GM10248 (cell line): Measurements from ENCODE around the gene ADGRG2.

Experiments used
- CTCF ChIA-PET: fragments of 300-600 bp; sonication (Branson Sonifier 250); formaldehyde crosslinking; extraction: SDS; loops from one replicate; lab custom pipeline; 2021; ENCODE audit warnings: antibody characterized with exemption; lab: Yijun Ruan, JAX
- POLR2A ChIA-PET: fragments of 350-650 bp; sonication (Branson Sonifier 250); formaldehyde crosslinking; extraction: SDS; loops from one replicate; lab custom pipeline; 2020; ENCODE audit warnings: antibody characterized with exemption; lab: Yijun Ruan, JAX
- DNase-seq: peaks from one replicate; pipeline ENCODE4 v3.0.0; 2012; ENCODE audit errors: extremely low spot score
- TF ChIP-seq, protein P1 (sequence below): IDR thresholded peaks from 2 replicates; pipeline ENCODE4 v1.5.1; 2012; ENCODE audit warnings: mild to moderate bottlenecking, low read depth; ENCODE audit errors: extremely low read depth, missing control alignments, control extremely low read depth

ADGRG2 gene

DNA sequence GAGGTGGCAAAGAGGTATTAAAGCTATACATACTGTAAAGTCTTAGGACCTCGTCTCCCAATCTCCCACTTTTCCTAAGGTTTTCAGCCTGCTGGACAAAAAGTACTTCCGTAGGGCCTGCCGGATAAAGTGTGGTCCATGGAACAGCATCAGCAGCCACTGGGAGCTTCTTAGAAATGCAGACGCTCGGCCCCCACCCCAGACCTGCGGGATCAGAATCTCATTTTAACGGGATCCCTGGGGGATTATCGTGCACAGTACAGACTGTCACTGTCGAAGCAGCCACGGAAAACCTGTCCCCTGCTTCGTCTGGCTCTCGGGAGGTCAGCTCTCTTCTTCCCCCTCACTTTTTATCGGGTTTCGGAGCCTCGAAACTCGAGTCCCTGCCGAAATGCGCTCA, 802 bp downstream of the ADGRG2 start:
- ChIA-PET CTCF (no interaction called here), POLR2A (no interaction called here)
- no peak for DNase-seq
- TF ChIP-seq, protein P1, sequence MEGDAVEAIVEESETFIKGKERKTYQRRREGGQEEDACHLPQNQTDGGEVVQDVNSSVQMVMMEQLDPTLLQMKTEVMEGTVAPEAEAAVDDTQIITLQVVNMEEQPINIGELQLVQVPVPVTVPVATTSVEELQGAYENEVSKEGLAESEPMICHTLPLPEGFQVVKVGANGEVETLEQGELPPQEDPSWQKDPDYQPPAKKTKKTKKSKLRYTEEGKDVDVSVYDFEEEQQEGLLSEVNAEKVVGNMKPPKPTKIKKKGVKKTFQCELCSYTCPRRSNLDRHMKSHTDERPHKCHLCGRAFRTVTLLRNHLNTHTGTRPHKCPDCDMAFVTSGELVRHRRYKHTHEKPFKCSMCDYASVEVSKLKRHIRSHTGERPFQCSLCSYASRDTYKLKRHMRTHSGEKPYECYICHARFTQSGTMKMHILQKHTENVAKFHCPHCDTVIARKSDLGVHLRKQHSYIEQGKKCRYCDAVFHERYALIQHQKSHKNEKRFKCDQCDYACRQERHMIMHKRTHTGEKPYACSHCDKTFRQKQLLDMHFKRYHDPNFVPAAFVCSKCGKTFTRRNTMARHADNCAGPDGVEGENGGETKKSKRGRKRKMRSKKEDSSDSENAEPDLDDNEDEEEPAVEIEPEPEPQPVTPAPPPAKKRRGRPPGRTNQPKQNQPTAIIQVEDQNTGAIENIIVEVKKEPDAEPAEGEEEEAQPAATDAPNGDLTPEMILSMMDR, result no peak

DNA sequence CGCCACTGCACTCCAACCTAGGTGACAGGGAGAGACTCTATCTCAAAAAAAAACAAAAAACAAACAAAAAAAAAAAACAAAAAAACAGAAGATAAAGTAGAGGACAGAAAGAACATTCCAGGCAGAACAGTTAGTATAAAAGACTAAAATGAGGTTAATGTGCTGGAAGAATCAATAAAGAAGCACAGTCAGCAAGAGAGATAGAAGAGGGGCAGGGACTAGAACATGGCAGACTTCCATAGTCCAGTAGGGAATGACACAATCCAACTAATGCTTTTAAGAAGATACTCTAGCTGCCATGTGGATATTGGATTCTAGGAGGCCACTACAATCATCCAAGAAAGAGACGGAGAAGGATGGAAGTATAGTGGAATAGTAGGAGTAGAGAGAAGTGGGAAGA, 11.6 kb downstream of the ADGRG2 start:
- ChIA-PET CTCF (no interaction called here), POLR2A (no interaction called here)
- DNase-seq, result no peak
- TF ChIP-seq, protein P1, result no peak

GRCh38 chrX:19107035-19107434, 15.2 kb downstream of the ADGRG2 start:
- POLR2A ChIA-PET, result no interaction called here
- TF ChIP-seq, protein P1, result no peak
- no peak for DNase-seq
- CTCF ChIA-PET, result no interaction called here

GRCh38 chrX:19100586-19100985, 21.7 kb downstream of the ADGRG2 start:
- no peak for DNase-seq
- TF ChIP-seq, protein P1, result no peak
- POLR2A ChIA-PET, result no interaction called here
- CTCF ChIA-PET, result interaction anchor here (1.3 kb wide), 1 partner anchor 9 kb away, joined by 3 read pairs; no protein-coding TSS in a partner anchor

GRCh38 chrX:19097553-19098283, 24.6 kb downstream of the ADGRG2 start:
- ChIA-PET POLR2A (no interaction called here), CTCF (interaction anchor here (1.9 kb wide), 1 partner anchor 10 kb away, joined by 5 read pairs; no protein-coding TSS in a partner anchor)
- DNase-seq, result no peak
- TF ChIP-seq, protein P1, result no peak

DNA sequence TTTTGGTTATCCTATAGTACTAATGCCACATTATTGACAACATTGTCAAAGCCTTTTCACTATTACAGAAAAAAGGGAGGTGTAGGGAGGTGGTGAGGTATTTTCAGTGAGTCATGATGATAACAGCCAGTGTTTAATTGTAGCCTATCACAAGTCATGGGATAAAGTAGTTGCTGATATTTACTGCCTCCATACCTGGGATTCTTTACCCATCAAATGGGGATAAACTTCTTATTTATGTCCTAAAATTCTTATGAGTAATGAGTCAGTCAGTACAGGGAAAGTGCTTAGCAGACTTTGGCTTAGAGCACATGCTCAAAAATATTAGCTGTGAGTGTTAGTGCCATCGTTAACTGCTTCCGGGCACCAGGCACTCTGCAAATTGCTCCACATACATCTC, 25.7 kb downstream of the ADGRG2 start:
- POLR2A ChIA-PET, result no interaction called here
- CTCF ChIA-PET, result interaction anchor here (1.9 kb wide), 1 partner anchor 9 kb away, joined by 5 read pairs; no protein-coding TSS in a partner anchor
- DNase-seq, result no peak
- TF ChIP-seq, protein P1, result no peak

GRCh38 chrX:19094654-19095053, 27.6 kb downstream of the ADGRG2 start:
- no peak for DNase-seq
- TF ChIP-seq, protein P1, result no peak
- POLR2A ChIA-PET, result no interaction called here

More at GRCh38 chrX:19094654-19095053, 27.6 kb downstream of the ADGRG2 start:
- CTCF ChIA-PET, result no interaction called here
